ENCODE data around the gene HHIPL1.

GRCh38 chr14:99708449-99708848, 63.5 kb downstream of the HHIPL1 start:
- TF ChIP-seq CTCF (IDR thresholded peaks at IDR 0.05), result no peak
- TF ChIP-seq EP300 (IDR thresholded peaks at IDR 0.05), result no peak
- no peak for TF ChIP-seq POLR2A (IDR thresholded peaks at IDR 0.05)

Data from tibial nerve (tissue), 4 donors.